Trophoblast cell (in vitro differentiated cells and primary cell): ENCODE results near the gene PIGU.
"Not testable (repeated sequence)": the region's sequence is repeated elsewhere in the genome, so short reads cannot be mapped to it uniquely, and the experiment has no call there.

Experiments
- DNase-seq, 2 donors: peaks; one replicate each; pipeline ENCODE4 v3.0.0-alpha.2; 2016
- H2AFZ ChIP-seq: 2 replicates; pipeline ENCODE4 v1.6.1; 2013; ENCODE audit warnings: low read length, moderate library complexity, mild to moderate bottlenecking; ENCODE audit not compliant: insufficient read depth, poor library complexity
- H2AK5ac ChIP-seq: 2 replicates; pipeline ENCODE4 v1.6.1; 2013; ENCODE audit warnings: mild to moderate bottlenecking, low read length
- H2BK120ac ChIP-seq: 2 replicates; pipeline ENCODE4 v1.6.1; 2013; ENCODE audit warnings: low read length, mild to moderate bottlenecking, moderate library complexity; ENCODE audit not compliant: insufficient read depth, poor library complexity
- H2BK12ac ChIP-seq: 2 replicates; pipeline ENCODE4 v1.6.1; 2013; ENCODE audit warnings: mild to moderate bottlenecking, low read length, moderate library complexity
- H2BK5ac ChIP-seq: 2 replicates; pipeline ENCODE4 v1.6.1; 2013; ENCODE audit warnings: low read length, low read depth, moderate library complexity, mild to moderate bottlenecking; ENCODE audit not compliant: poor library complexity
- H3K14ac ChIP-seq: 2 replicates; pipeline ENCODE4 v1.6.1; 2013; ENCODE audit warnings: mild to moderate bottlenecking, low read length
- H3K18ac ChIP-seq: 2 replicates; pipeline ENCODE4 v1.6.1; 2013; ENCODE audit warnings: mild to moderate bottlenecking, low read length
- H3K23ac ChIP-seq: 2 replicates; pipeline ENCODE4 v1.6.1; 2013; ENCODE audit warnings: low read length
- H3K27ac ChIP-seq: 2 replicates; pipeline ENCODE4 v1.5.1; 2013; ENCODE audit warnings: low read depth, mild to moderate bottlenecking, inconsistent platforms, low read length, moderate library complexity
- H3K27me3 ChIP-seq: 2 replicates; pipeline ENCODE4 v1.6.1; 2013; ENCODE audit warnings: inconsistent platforms, mild to moderate bottlenecking, low read length, moderate library complexity; ENCODE audit not compliant: insufficient read depth
- H3K36me3 ChIP-seq, 2 experiments: 1 replicate in 1 of 2; 2 replicates in 1 of 2; pipeline ENCODE4 v1.6.1; 2013; ENCODE audit warnings: low read length in 2 of 2, mild to moderate bottlenecking in 2 of 2, moderate library complexity in 1 of 2; ENCODE audit not compliant: insufficient read depth in 2 of 2, control insufficient read depth in 1 of 2
- H3K4ac ChIP-seq: 2 replicates; pipeline ENCODE4 v1.6.1; 2013; ENCODE audit warnings: low read depth, mild to moderate bottlenecking, low read length, moderate library complexity
- H3K4me1 ChIP-seq, 2 experiments: 1 replicate in 1 of 2; 2 replicates in 1 of 2; pipeline ENCODE4 v1.6.1; 2013; ENCODE audit warnings: low read length in 2 of 2, mild to moderate bottlenecking in 2 of 2, moderate library complexity in 1 of 2; ENCODE audit not compliant: insufficient read depth in 2 of 2, control insufficient read depth in 1 of 2
- H3K4me2 ChIP-seq: 2 replicates; pipeline ENCODE4 v1.6.1; 2013; ENCODE audit warnings: inconsistent platforms, mild to moderate bottlenecking, low read length, moderate library complexity
- H3K4me3 ChIP-seq: 2 replicates; pipeline ENCODE4 v1.5.1; 2013; ENCODE audit warnings: mild to moderate bottlenecking, low read depth, low read length, inconsistent platforms
- H3K79me1 ChIP-seq: one replicate; pipeline ENCODE4 v1.6.1; 2013; ENCODE audit warnings: low read length
- H3K79me2 ChIP-seq: 2 replicates; pipeline ENCODE4 v1.6.1; 2013; ENCODE audit warnings: low read length, mild to moderate bottlenecking; ENCODE audit not compliant: control insufficient read depth, insufficient read depth, poor library complexity
- H3K9ac ChIP-seq: 2 replicates; pipeline ENCODE4 v1.6.1; 2013; ENCODE audit warnings: mild to moderate bottlenecking, low read length
- H3K9me3 ChIP-seq: 2 replicates; pipeline ENCODE4 v1.6.1; 2013; ENCODE audit warnings: low read depth, mild to moderate bottlenecking, control low read depth, inconsistent platforms, low read length; ENCODE audit not compliant: insufficient read depth
- H4K12ac ChIP-seq: 2 replicates; pipeline ENCODE4 v1.6.1; 2013; ENCODE audit warnings: low read depth, mild to moderate bottlenecking, low read length, moderate library complexity
- H4K8ac ChIP-seq: 2 replicates; pipeline ENCODE4 v1.6.1; 2013; ENCODE audit warnings: low read depth, mild to moderate bottlenecking, low read length, moderate library complexity
- H4K91ac ChIP-seq: one replicate; pipeline ENCODE4 v1.6.1; 2013; ENCODE audit warnings: low read depth, mild to moderate bottlenecking, low read length, moderate library complexity
- WGBS: extraction: QIAGEN DNeasy Blood & Tissue Kit; methylation state at CpG from one replicate; pipeline ENCODE4 v1.1.7; 2013; ENCODE audit warnings: missing lambda C conversion rate; ENCODE audit not compliant: insufficient read length, insufficient coverage; ENCODE audit errors: extremely low coverage; 5-methylcytosine and 5-hydroxymethylcytosine counted together

The PIGU gene

DNA sequence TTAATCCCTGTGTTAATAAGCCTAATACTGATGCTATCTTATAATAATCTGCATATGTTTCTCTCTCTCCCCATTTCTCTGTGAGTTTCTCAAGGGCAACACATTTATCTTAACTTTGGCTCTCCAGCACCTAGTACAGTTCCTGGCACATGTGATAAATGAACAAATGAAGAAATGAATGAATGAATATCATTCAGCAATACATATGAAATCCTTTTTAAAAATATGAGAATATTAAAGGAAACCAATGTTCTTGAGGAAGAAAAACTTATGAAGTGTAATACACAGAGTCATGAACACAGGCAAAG lies 55.9 kb downstream of the PIGU start:
- Histone ChIP-seq H3K4me3 (no peak overlapping the region), H4K12ac (no peak overlapping the region), H3K4me2 (no peak overlapping the region), H3K4ac (no peak overlapping the region), H3K79me1 (no peaks in the 10 kb centered on the region), H3K9ac (no peak overlapping the region), H3K18ac (no peak overlapping the region), H2AFZ (no peak overlapping the region), H3K79me2 (no peaks in the 10 kb centered on the region), H2BK5ac (no peak overlapping the region), H4K91ac (no peak overlapping the region), H3K23ac (no peak overlapping the region), H3K9me3 (peaks cover 2% of the 10 kb centered on the region), H3K4me1 (no peaks in the 10 kb centered on the region), H3K14ac (no peak overlapping the region), H3K27ac (no peak overlapping the region), H3K27me3 (no peaks in the 10 kb centered on the region), H2AK5ac (no peak overlapping the region), H3K36me3 (peaks cover 2 to 4% of the 10 kb centered on the region in 2 experiments), H2BK120ac (no peak overlapping the region), H2BK12ac (no peak overlapping the region), H4K8ac (no peak overlapping the region)
- no peak for DNase-seq

DNA sequence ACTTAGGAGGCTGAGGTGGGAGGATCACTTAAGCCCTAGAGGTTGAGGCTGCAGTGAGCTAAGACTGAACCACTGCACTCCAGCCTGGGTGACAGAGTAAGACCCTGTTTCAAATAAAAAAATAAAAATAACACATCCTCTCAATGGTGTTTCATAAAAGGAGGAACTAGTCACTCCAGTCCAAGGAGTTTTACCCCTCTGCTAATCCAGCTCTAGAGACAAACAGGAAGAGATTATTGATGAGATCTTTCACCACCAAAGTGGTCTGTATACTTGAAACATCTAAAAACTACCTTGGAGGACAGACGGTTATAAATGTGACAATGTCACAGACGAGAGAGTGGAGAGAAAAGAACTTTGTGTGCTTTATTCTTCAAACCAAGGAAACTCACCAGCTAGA lies 58.2 kb downstream of the PIGU start:
- Histone ChIP-seq H3K14ac (no peak overlapping the region), H4K91ac (no peak overlapping the region)
- no CpG with 5 or more reads among the region's 2 CpGs for WGBS

DNA sequence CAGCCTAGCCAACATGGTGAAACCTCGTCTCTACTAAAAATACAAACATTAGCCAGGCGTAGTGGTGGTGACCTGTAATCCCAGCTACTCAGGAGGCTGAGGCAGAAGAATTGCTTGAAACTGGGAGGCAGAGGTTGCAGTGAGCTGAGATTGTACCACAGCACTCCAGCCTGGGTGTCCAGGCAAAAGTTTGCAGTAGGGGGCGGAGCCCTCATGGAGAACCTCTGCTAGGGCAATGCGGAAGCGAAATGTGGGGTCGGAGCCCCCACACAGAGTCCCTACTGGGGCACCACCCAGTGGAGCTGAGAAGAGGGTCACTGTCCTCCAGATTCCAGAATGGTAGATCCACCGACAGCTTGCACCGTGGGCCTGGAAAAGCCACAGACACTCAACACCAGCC lies 60.0 kb downstream of the PIGU start:
- not testable (repeated sequence) for H3K9me3 ChIP-seq, H2BK120ac ChIP-seq, H2AK5ac ChIP-seq, H3K4me2 ChIP-seq, H3K18ac ChIP-seq, H3K14ac ChIP-seq, H3K9ac ChIP-seq, H3K4ac ChIP-seq, H3K36me3 ChIP-seq, H4K12ac ChIP-seq, H4K91ac ChIP-seq, H4K8ac ChIP-seq, H3K27me3 ChIP-seq, DNase-seq, H3K23ac ChIP-seq, H2BK12ac ChIP-seq, H3K27ac ChIP-seq, H3K79me1 ChIP-seq, H3K4me3 ChIP-seq, H3K79me2 ChIP-seq, H2AFZ ChIP-seq, H3K4me1 ChIP-seq, H2BK5ac ChIP-seq
- no CpG with 5 or more reads among the region's 8 CpGs for WGBS

More for the DNA sequence above, 58.2 kb downstream of the PIGU start:
- Histone ChIP-seq H2BK5ac (no peak overlapping the region), H3K4me2 (no peak overlapping the region), H3K4me3 (no peak overlapping the region), H3K79me1 (no peaks in the 10 kb centered on the region), H3K27me3 (no peaks in the 10 kb centered on the region), H2BK120ac (no peak overlapping the region), H3K23ac (no peak overlapping the region), H3K9me3 (no peaks in the 10 kb centered on the region), H2BK12ac (no peak overlapping the region), H2AFZ (no peak overlapping the region), H3K4ac (no peak overlapping the region), H3K36me3 (peaks cover 4 to 7% of the 10 kb centered on the region in 2 experiments), H3K18ac (no peak overlapping the region), H3K79me2 (no peaks in the 10 kb centered on the region), H4K12ac (no peak overlapping the region), H2AK5ac (no peak overlapping the region), H3K27ac (no peak overlapping the region), H3K9ac (no peak overlapping the region), H4K8ac (no peak overlapping the region), H3K4me1 (no peaks in the 10 kb centered on the region)
- no peak for DNase-seq

- no peak overlapping the region for H2BK5ac ChIP-seq
- no peak overlapping the region for H3K18ac ChIP-seq
- H3K9me3 ChIP-seq: no peaks in the 10 kb centered on the region
- no peak overlapping the region for H4K91ac ChIP-seq
- no peaks in the 10 kb centered on the region for H3K79me2 ChIP-seq
- H3K9ac ChIP-seq: no peak overlapping the region
- H2BK120ac ChIP-seq: no peak overlapping the region
- H3K4me2 ChIP-seq: no peak overlapping the region
- H4K12ac ChIP-seq: no peak overlapping the region
- H3K4me1 ChIP-seq: no peaks in the 10 kb centered on the region
- no peaks in the 10 kb centered on the region for H3K79me1 ChIP-seq
- H2AK5ac ChIP-seq: no peak overlapping the region
- no peak overlapping the region for H3K14ac ChIP-seq
- H3K23ac ChIP-seq: no peak overlapping the region
- H3K4ac ChIP-seq: no peak overlapping the region
- no peak for DNase-seq
- no CpG with 5 or more reads among the region's 5 CpGs for whole genome bisulfite sequencing
- no peak overlapping the region for H4K8ac ChIP-seq
- H3K4me3 ChIP-seq: no peak overlapping the region
- no peak overlapping the region for H3K27ac ChIP-seq
- H3K27me3 ChIP-seq: no peaks in the 10 kb centered on the region
- H3K36me3 ChIP-seq: peaks cover 4 to 7% of the 10 kb centered on the region in 2 experiments
- no peak overlapping the region for H2BK12ac ChIP-seq
- H2AFZ ChIP-seq: no peak overlapping the region
Measured at GRCh38 chr20:34615477-34615876, 61.4 kb downstream of the PIGU start.

DNA sequence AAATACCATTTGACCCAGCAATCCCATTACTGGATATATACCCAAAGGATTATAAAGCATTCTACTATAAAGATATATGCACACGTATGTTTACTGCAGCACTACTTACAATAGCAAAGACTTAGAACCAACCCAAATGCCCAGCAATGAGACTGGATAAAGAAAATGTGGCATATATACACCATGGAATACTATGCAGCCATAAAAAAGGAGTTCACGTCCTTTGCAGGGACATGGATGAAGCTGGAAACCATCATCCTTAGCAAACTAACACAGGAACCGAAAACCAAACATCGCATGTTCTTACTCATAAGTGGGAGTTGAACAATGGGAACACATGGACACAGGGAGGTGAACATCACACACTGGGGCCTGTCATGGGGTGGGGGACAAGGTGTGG lies 64.9 kb downstream of the PIGU start:
- not testable (repeated sequence) for H3K18ac ChIP-seq, H3K27ac ChIP-seq, H3K23ac ChIP-seq, H3K4ac ChIP-seq, H3K9me3 ChIP-seq, H2AK5ac ChIP-seq, H4K91ac ChIP-seq, H2AFZ ChIP-seq, H3K9ac ChIP-seq, DNase-seq, H3K79me2 ChIP-seq, H3K36me3 ChIP-seq, H2BK120ac ChIP-seq, H3K4me1 ChIP-seq, H3K27me3 ChIP-seq, H3K79me1 ChIP-seq, H3K14ac ChIP-seq, H3K4me3 ChIP-seq, H2BK12ac ChIP-seq, H3K4me2 ChIP-seq, H4K8ac ChIP-seq, H2BK5ac ChIP-seq, H4K12ac ChIP-seq
- no CpG with 5 or more reads among the region's 4 CpGs for WGBS
